ENCODE data around the gene FLAD1. TPM values are rescaled to one million over a fixed set of nuclear protein-coding genes. Genes with fewer than 3 reads are reported as not detected.

FLAD1 gene
- total RNA-seq, 2 experiments from 2014 or later, result 39.8 to 45.2 TPM

DNA sequence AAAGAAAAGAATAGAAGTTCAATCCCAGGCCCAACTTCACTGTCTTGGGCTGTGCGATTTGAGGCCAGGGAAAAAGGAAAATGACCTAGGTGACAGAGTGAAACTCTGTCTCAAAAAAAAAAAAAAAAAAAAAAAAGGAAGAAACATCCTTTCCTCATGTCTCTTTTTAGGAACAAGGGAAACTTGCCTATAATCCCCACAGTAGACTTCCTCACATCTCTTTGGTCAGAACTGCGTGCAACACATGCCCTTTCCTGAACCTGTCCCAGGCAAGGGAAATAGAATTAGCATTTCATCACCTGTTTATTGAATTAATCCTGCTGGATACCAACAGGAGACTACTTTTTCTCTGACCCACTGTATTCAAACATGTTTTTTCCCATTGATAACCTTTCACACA, 52.8 kb downstream of the FLAD1 start:
- Mint-ChIP-seq H3K27ac (no peak overlapping the region), H3K9me3 (ENCODE audit: insufficient read depth) (no peaks in the 10 kb centered on the region), H3K27me3 (ENCODE audit: low read depth) (peaks cover 27% of the 10 kb centered on the region), H3K4me1 (ENCODE audit: low read depth) (peaks cover 10% of the 10 kb centered on the region), H3K4me3 (no peak overlapping the region), H3K36me3 (ENCODE audit: low read depth) (no peaks in the 10 kb centered on the region)
- ATAC-seq (no peak), DNase-seq (no peak)
- CTCF ChIA-PET, result interaction anchor here (0.9 to 3.7 kb wide), 4 partner anchors 8 to 50 kb away, joined by 3 to 13 read pairs (median 6); partner anchors contain the start of gene ADAM15
- POLR2A ChIA-PET, result no interaction called here

DNA sequence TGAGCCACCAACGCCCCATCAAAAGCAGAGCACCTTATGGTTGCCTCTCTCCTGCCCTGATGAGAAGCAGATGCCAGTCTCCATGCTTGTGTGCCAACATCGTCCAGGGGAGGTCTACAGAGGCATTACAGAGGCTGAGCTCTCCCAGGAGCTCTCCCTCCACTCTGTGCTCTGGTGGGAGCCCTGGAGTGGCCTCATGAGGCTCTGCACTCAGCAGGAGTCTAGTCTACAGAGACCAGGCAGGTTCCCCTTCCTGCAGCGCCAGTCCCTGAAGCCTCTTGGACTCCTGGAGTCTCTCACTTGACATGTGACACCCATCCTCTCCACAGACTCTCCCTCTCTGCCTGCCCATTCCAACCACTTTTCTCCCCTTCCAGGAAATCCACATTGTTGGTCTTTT, 53.9 kb downstream of the FLAD1 start:
- Mint-ChIP-seq H3K9me3 (ENCODE audit: insufficient read depth) (no peaks in the 10 kb centered on the region), H3K36me3 (ENCODE audit: low read depth) (no peaks in the 10 kb centered on the region), H3K4me3 (no peak overlapping the region), H3K4me1 (ENCODE audit: low read depth) (peaks cover 10% of the 10 kb centered on the region), H3K27ac (no peak overlapping the region), H3K27me3 (ENCODE audit: low read depth) (peaks cover 27% of the 10 kb centered on the region)
- POLR2A ChIA-PET, result no interaction called here
- CTCF ChIA-PET, result interaction anchor here (1.3 to 12.9 kb wide), 4 partner anchors 18 to 48 kb away, joined by 3 to 205 read pairs (median 4); partner anchors contain the start of genes ADAM15 and EFNA4
- no peak for DNase-seq
- no peak for ATAC-seq

DNA sequence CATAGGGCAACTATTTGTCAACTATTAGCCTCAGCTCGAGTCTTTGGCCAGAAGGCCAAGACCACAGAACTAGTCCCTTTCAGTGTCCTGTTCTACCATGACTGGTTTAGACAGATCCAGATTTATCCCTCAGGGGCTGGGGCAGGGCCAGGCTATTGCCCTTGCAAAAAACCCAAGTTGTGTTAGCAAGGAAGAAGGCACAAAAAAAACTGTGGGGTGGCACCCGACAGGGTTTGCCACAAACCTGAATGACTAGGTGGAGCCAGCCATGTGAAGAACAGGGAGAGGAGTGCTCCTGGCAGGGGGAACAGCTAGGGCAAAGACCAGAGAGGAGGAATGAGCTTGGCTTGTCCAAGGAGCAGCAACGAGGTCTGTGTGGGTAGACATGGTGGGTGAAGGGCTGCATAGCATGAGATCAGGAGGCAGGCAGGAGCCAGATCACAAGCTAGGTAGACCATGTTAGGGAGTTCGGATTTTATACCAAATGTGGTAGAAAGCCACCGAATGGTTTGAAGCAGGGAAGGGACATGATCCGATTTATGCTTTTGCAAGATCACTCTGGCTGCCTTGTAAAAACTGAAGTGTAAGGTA, 54.8 kb downstream of the FLAD1 start:
- ChIA-PET CTCF (interaction anchor here (1.0 to 12.9 kb wide), 5 partner anchors 19 to 47 kb away, joined by 3 to 205 read pairs (median 3); partner anchors contain the start of genes ADAM15 and EFNA4), POLR2A (no interaction called here)
- Mint-ChIP-seq H3K9me3 (ENCODE audit: insufficient read depth) (no peaks in the 10 kb centered on the region), H3K4me3 (no peak overlapping the region), H3K27ac (no peak overlapping the region), H3K36me3 (ENCODE audit: low read depth) (no peaks in the 10 kb centered on the region), H3K4me1 (ENCODE audit: low read depth) (peaks cover 10% of the 10 kb centered on the region), H3K27me3 (ENCODE audit: low read depth) (peaks cover 27% of the 10 kb centered on the region)
- DNase-seq, result no peak
- ATAC-seq, result no peak

DNA sequence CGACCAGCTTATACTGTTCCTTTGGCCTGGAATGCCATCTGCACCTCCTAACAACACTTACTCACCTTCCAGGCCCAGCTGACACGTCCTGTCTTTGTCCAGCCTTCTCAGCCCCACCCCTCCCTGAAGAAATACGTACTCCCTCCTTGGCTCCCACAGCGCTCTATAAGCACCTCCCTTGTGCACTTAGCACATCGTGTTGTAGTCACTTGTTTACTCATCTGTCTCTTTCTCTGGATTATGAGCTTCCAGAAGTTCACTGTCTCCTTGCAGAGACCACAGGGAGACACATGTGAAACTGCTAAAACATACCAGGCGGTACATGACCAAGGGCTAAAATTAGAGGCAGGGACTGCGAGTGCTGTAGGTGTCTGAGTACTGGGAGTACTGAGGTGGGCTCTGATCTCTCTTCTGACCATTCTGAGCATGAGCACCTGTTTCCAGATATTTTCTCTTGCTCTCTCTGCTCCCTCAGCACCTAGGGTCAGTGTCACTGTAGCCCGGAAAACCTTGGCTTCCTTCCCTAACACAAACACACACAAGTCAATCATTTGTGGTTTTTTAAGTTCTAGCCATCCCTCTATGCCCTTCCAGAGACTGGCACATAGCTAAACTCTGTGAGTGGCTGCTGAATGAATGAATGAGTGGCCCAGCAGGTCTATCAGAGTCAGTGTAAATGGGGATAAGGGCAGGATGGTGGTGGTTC, 55.6 kb downstream of the FLAD1 start:
- POLR2A ChIA-PET, result interaction anchor here (0.6 kb wide), 1 partner anchor 134 kb away, joined by 3 read pairs; no protein-coding TSS in a partner anchor
- DNase-seq (no peak), ATAC-seq (no peak)
- H3K27ac Mint-ChIP-seq, result no peak overlapping the region
- no peak overlapping the region for H3K4me3 Mint-ChIP-seq
- H3K4me1 Mint-ChIP-seq (ENCODE audit: low read depth), result peaks cover 10% of the 10 kb centered on the region
- no peaks in the 10 kb centered on the region for H3K9me3 Mint-ChIP-seq (ENCODE audit: insufficient read depth)
- CTCF ChIA-PET, result interaction anchor here (1.0 to 12.9 kb wide), 7 partner anchors 18 to 46 kb away, joined by 3 to 205 read pairs (median 4); partner anchors contain the start of genes ADAM15 and EFNA4
- peaks cover 26% of the 10 kb centered on the region for H3K27me3 Mint-ChIP-seq (ENCODE audit: low read depth)
- H3K36me3 Mint-ChIP-seq (ENCODE audit: low read depth), result no peaks in the 10 kb centered on the region

DNA sequence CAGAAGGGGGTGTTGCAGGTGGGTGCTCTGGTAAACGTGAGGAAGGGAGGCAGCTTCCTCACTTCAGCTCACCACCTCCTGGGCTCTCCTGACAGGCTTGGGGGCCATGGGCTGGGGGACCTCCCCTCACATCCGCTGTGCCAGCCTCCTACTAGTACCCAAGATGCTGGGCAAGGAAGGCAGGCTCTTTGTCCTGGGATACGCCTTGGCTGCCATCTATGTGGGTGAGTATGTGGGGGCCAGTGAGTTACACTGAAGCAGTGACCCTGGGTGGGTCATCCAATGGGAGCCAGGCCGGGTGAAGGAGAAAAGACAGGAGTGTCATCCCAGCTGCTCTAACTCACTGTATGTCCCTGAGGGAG, 56.1 kb downstream of the FLAD1 start:
- Mint-ChIP-seq H3K27ac (no peak overlapping the region), H3K9me3 (ENCODE audit: insufficient read depth) (no peaks in the 10 kb centered on the region), H3K4me1 (ENCODE audit: low read depth) (peaks cover 10% of the 10 kb centered on the region), H3K36me3 (ENCODE audit: low read depth) (no peaks in the 10 kb centered on the region), H3K27me3 (ENCODE audit: low read depth) (peaks cover 21% of the 10 kb centered on the region), H3K4me3 (no peak overlapping the region)
- POLR2A ChIA-PET, result interaction anchor here (0.6 kb wide), 1 partner anchor 135 kb away, joined by 3 read pairs; no protein-coding TSS in a partner anchor
- no peak for ATAC-seq
- no peak for DNase-seq
- CTCF ChIA-PET, result interaction anchor here (1.0 to 12.9 kb wide), 4 partner anchors 18 to 46 kb away, joined by 3 to 205 read pairs (median 4); partner anchors contain the start of genes ADAM15 and EFNA4

DNA sequence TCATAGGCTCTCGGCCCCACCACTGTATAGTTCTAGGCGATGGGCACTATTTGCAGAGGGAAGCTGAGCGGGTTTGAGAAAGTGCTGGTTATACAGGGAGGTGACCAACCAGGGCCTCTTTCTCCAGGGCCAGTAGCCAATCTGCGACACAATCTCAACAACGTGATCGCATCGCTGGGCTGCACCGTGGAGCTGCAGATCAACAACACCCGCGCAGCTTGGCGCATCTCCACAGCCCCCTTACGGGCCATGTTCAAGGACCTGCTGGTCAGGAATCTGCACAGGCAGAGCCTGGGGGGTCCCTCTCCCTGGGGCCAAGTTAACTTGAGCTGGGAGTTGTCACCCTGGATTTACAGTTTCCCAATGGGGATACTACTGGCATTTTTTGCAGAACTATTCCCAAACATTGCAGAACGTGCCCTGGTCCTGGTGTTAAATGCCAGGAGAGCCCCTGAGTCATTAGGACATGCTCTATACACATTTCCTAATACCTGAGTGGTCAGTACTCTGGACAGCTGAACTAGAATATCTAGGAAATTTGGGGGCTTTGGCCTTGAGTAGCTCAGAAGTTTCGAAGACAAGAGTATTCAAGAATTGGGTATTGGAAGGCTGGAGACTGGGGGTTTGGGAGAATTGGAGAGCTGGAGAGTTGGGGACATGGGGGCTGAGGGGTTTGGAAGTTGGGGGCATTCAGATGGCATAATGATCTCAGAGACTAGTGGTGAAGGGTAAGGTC, 57.4 kb downstream of the FLAD1 start:
- peaks cover 21% of the 10 kb centered on the region for H3K4me1 Mint-ChIP-seq (ENCODE audit: low read depth)
- H3K27ac Mint-ChIP-seq, result no peak overlapping the region
- ATAC-seq (no peak), DNase-seq (no peak)
- ChIA-PET POLR2A (no interaction called here), CTCF (interaction anchor here (2.8 to 12.9 kb wide), 3 partner anchors 16 to 44 kb away, joined by 11 to 205 read pairs (median 48); partner anchors contain the start of genes ADAM15 and EFNA4)
- H3K27me3 Mint-ChIP-seq (ENCODE audit: low read depth), result peaks cover 20% of the 10 kb centered on the region
- H3K36me3 Mint-ChIP-seq (ENCODE audit: low read depth), result no peaks in the 10 kb centered on the region
- no peaks in the 10 kb centered on the region for H3K9me3 Mint-ChIP-seq (ENCODE audit: insufficient read depth)
- no peak overlapping the region for H3K4me3 Mint-ChIP-seq

Small RNA genes within 50 kb of the gene (microRNA-seq; reads per million reads assigned to microRNA genes)
- gene MIR4258, result not detected

Other genes with a start within 250 kb of the FLAD1 start
- gene KCNN3, start 113.1 kb upstream of the FLAD1 start, total RNA-seq, result not detected
- 10 to 100 TPM; 40.9 to 43.8 TPM for gene PMVK, start 46.6 kb upstream of the FLAD1 start, total RNA-seq
- gene PBXIP1, start 27.2 kb upstream of the FLAD1 start, total RNA-seq, result 10 to 100 TPM; 44.5 to 48.2 TPM
- gene PYGO2, start 21.6 kb upstream of the FLAD1 start, total RNA-seq, result 10 to 100 TPM; 40.2 to 43.9 TPM
- gene SHC1, start 12.6 kb upstream of the FLAD1 start, total RNA-seq, result 10 to 100 TPM; 69.6 to 72.4 TPM
- gene CKS1B, start 8.7 kb upstream of the FLAD1 start, total RNA-seq, result 100 to 1,000 TPM; 151 to 153 TPM
- 1 to 10 TPM in 1 of 2 experiments, under 1 TPM in 1; 0.91 to 1.1 TPM for gene LENEP, start 10.2 kb downstream of the FLAD1 start, total RNA-seq
- gene ZBTB7B, start 19.5 kb downstream of the FLAD1 start, total RNA-seq, result 10 to 100 TPM; 35.5 to 42.5 TPM
- gene DCST2, start 50.4 kb downstream of the FLAD1 start, total RNA-seq, result under 1 TPM; 0.24 to 0.37 TPM
- not detected for gene DCST1, start 50.5 kb downstream of the FLAD1 start, total RNA-seq
- 10 to 100 TPM; 29.7 to 29.8 TPM for gene ADAM15, start 68.0 kb downstream of the FLAD1 start, total RNA-seq
- gene EFNA4, start 80.4 kb downstream of the FLAD1 start, total RNA-seq, result 1 to 10 TPM; 7.8 to 9.7 TPM
- gene EFNA3, start 95.5 kb downstream of the FLAD1 start, total RNA-seq, result 1 to 10 TPM; 3.8 to 5.5 TPM
- not detected for gene EFNA1, start 144.5 kb downstream of the FLAD1 start, total RNA-seq
- 10 to 100 TPM; 37.5 to 38.9 TPM for gene SLC50A1, start 152.5 kb downstream of the FLAD1 start, total RNA-seq
- gene DPM3, start 157.2 kb downstream of the FLAD1 start, total RNA-seq, result 10 to 100 TPM; 53.2 to 57.7 TPM
- 100 to 1,000 TPM; 170 to 190 TPM for gene KRTCAP2, start 190.0 kb downstream of the FLAD1 start, total RNA-seq
- 10 to 100 TPM; 14.6 TPM for gene TRIM46, start 190.5 kb downstream of the FLAD1 start, total RNA-seq
- gene THBS3, start 224.6 kb downstream of the FLAD1 start, total RNA-seq, result 10 to 100 TPM; 13.4 to 15.0 TPM
- 10 to 100 TPM; 43.0 to 46.3 TPM for gene MTX1, start 225.4 kb downstream of the FLAD1 start, total RNA-seq